IPS DF 6.9 (cell line): ENCODE results near the gene FANCD2.
"Not testable (repeated sequence)": the region's sequence is repeated elsewhere in the genome, so short reads cannot be mapped to it uniquely, and the experiment has no call there.

Experiments
- DNase-seq: peaks from one replicate; pipeline ENCODE4 v3.0.0-alpha.2; 2013; ENCODE audit warnings: low read depth, low spot score
- H3K27ac ChIP-seq: one replicate; pipeline ENCODE4 v1.5.1; 2013; ENCODE audit warnings: low read length, control low read depth
- H3K27me3 ChIP-seq: 2 replicates; pipeline ENCODE4 v1.6.1; 2013; ENCODE audit warnings: mild to moderate bottlenecking, low read length; ENCODE audit not compliant: control insufficient read depth, insufficient read depth
- H3K36me3 ChIP-seq: 2 replicates; pipeline ENCODE4 v1.6.1; 2013; ENCODE audit warnings: low read length; ENCODE audit not compliant: control insufficient read depth, insufficient read depth
- H3K4me1 ChIP-seq: 2 replicates; pipeline ENCODE4 v1.6.1; 2013; ENCODE audit warnings: low read length; ENCODE audit not compliant: control insufficient read depth, insufficient read depth
- H3K4me3 ChIP-seq: 2 replicates; pipeline ENCODE4 v1.5.1; 2013; ENCODE audit warnings: mild to moderate bottlenecking, low read length
- H3K9me3 ChIP-seq: 2 replicates; pipeline ENCODE4 v1.6.1; 2013; ENCODE audit warnings: low read length, inconsistent platforms; ENCODE audit not compliant: control insufficient read depth, insufficient read depth
- WGBS: extraction: QIAGEN DNeasy Blood & Tissue Kit; methylation state at CpG from one replicate; pipeline ENCODE4 v1.1.7; 2013; ENCODE audit warnings: mixed read lengths, missing lambda C conversion rate; ENCODE audit not compliant: insufficient read length, insufficient coverage; 5-methylcytosine and 5-hydroxymethylcytosine counted together

FANCD2 gene

DNA sequence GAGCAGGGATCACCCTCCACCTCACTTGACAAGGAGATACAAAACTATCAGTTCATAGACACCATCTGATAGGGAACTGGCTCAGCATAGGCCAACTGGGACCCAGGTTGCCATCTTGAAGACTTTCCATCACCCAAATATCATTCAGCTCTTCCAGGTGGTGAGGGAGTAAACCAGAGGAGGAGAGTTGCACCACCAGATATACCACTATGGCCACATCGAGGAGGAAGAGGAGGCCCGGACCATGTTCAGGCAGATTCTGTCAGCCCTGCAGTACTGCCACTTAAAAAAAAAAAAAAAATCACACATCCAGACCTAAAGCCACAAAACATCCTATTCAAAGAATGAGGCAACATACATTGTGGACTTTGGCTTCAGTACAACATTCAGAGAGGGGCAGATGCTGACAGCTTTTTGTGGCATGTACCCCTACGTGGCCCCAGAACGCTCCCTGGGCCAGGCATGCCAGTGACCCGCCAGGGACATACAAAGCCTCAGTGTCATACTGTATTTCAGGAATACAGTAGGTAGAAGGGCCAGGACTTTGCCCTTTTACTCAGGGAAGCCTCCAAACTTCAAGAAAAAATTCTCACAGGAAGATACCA, 21.2 kb upstream of the FANCD2 start:
- H3K9me3 ChIP-seq = no peaks in the 10 kb centered on the region
- H3K27me3 ChIP-seq = no peaks in the 10 kb centered on the region
- no peak overlapping the region for H3K4me3 ChIP-seq
- no CpG with 5 or more reads among the region's 5 CpGs for WGBS
- no peak overlapping the region for H3K27ac ChIP-seq
- no peaks in the 10 kb centered on the region; the same call in 1 of the 2 replicates for H3K36me3 ChIP-seq
- DNase-seq = no peak
- H3K4me1 ChIP-seq = 0 out of 2 replicates have a peak, but pooled peaks cover 2% of the 10 kb centered on the region

DNA sequence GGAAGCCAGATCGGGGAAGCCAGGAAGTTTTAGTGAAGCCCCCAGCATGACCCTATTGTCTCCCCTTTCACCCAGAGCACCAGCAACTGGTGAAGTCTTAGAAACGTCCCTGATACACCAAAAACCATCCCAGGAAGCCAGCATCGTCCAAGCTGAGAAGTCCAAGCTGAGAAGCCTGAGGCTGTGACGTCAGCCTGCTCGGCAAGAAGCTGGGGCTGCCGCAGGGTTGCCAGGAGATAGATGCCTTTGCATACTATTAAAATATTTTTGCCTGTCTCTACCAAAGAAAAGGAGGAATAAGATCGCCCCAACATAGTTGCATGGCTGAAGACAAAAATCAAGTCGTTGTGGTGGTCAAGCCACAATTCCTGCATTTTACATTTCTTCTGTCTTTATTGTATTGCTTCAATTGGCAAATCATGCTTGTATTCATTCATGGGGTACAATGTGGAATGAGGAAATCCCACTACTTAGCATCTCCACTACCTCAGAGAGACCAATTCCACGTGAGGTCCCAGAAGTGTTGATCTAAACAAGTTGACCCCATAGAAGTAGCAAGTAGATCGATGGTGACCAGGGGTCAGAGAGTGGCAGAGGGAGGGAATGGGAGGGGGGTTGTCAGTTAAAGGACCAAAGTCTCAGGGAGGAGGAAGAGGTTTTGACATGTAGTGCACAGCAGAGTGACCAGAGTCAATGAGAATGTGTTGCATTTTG, 20.0 kb upstream of the FANCD2 start:
- no peak overlapping the region for H3K27ac ChIP-seq
- H3K4me1 ChIP-seq = 0 out of 2 replicates have a peak, but pooled peaks cover 4% of the 10 kb centered on the region
- no peak for DNase-seq
- H3K4me3 ChIP-seq = no peak overlapping the region
- no peaks in the 10 kb centered on the region for H3K9me3 ChIP-seq
- no peaks in the 10 kb centered on the region for H3K27me3 ChIP-seq
- WGBS = no CpG with 5 or more reads among the region's 10 CpGs
- H3K36me3 ChIP-seq = no peaks in the 10 kb centered on the region; the same call in 1 of the 2 replicates

- no peaks in the 10 kb centered on the region for H3K9me3 ChIP-seq
- H3K27me3 ChIP-seq = no peaks in the 10 kb centered on the region
- no peak overlapping the region for H3K27ac ChIP-seq
- WGBS = no CpG with 5 or more reads among the region's 8 CpGs
- H3K36me3 ChIP-seq = no peaks in the 10 kb centered on the region; the same call in 1 of the 2 replicates
- H3K4me1 ChIP-seq = 0 out of 2 replicates have a peak, but pooled peaks cover 4% of the 10 kb centered on the region
- DNase-seq = no peak
- no peak overlapping the region for H3K4me3 ChIP-seq
Measured at GRCh38 chr3:10006762-10007090, 19.5 kb upstream of the FANCD2 start.

- Histone ChIP-seq H3K36me3 (no peaks in the 10 kb centered on the region; the same call in 1 of the 2 replicates), H3K4me3 (no peak overlapping the region), H3K9me3 (no peaks in the 10 kb centered on the region), H3K27ac (no peak overlapping the region), H3K4me1 (0 out of 2 replicates have a peak, but pooled peaks cover 4% of the 10 kb centered on the region), H3K27me3 (no peaks in the 10 kb centered on the region)
- no CpG with 5 or more reads among the region's 7 CpGs for WGBS
- DNase-seq = no peak
Measured at GRCh38 chr3:10007126-10007782, 19.0 kb upstream of the FANCD2 start.

DNA sequence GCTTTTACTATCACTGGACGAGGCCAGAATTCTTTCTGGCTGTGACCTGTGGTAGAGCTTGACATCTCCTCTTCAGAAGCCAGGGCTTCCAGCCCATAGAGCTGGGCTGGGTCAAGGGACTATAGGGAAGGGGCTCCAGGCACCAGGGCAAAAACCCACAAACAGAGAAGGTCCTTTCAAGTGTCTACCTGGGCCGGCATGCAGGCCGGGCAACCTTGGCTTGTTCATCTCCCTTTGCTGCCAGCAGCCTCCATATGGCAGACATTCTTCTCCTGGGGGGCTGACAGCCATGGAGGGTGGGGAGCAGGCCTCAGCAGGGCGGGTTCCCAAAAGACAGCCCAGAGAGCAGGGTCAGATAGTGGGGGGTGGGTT, 18.0 kb upstream of the FANCD2 start:
- not testable (repeated sequence) for H3K36me3 ChIP-seq, H3K4me3 ChIP-seq, H3K27me3 ChIP-seq, H3K27ac ChIP-seq, H3K9me3 ChIP-seq, DNase-seq, H3K4me1 ChIP-seq
- no CpG with 5 or more reads among the region's 4 CpGs for WGBS

GRCh38 chr3:10008588-10009344, 17.5 kb upstream of the FANCD2 start:
- no peaks in the 10 kb centered on the region for H3K27me3 ChIP-seq
- H3K27ac ChIP-seq = no peak overlapping the region
- no peaks in the 10 kb centered on the region; the same call in 1 of the 2 replicates for H3K36me3 ChIP-seq
- WGBS = no CpG with 5 or more reads among the region's 23 CpGs
- H3K4me1 ChIP-seq = 0 out of 2 replicates have a peak, but pooled peaks cover 4% of the 10 kb centered on the region
- DNase-seq = peak; percentile 60
- no peaks in the 10 kb centered on the region for H3K9me3 ChIP-seq
- H3K4me3 ChIP-seq = peak overlapping the region; percentile 39; the same call in 1 of the 2 replicates

GRCh38 chr3:10010421-10010877, 15.8 kb upstream of the FANCD2 start:
- Histone ChIP-seq H3K4me3 (peak overlapping the region; percentile 55; the same call in 1 of the 2 replicates), H3K27ac (no peak overlapping the region), H3K27me3 (no peaks in the 10 kb centered on the region), H3K36me3 (no peaks in the 10 kb centered on the region), H3K9me3 (no peaks in the 10 kb centered on the region), H3K4me1 (0 out of 2 replicates have a peak, but pooled peaks cover 4% of the 10 kb centered on the region)
- DNase-seq = no peak
- no CpG with 5 or more reads among the region's 9 CpGs for WGBS

DNA sequence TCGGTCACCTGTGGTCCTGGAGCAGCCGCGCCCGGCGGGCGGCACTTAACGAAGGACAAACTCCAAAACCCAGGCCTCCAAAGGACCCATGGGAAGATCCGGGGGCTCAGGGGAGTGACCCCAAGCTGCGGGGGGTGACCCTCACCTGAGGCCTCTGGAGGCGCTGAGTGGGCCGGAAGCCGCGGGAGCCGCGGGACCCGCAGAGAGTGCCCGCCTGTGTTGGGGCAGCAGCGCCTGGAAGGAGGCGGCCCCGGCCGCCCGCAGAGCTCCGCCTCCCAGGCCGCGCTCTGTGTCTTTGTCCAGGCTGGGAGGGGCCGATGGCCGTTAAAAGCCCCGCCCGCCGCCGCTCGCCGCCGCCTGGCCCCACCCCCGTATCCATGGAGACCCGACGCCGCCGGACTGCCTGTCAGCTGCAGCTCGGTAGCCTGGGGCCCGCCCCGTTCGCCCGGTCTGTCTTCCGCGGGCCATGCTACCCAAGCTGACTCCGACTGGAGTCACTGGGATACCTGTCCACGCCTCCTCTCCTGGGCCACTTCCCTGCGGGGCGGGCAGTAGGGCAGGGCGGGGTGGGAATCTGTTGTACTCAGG, 15.3 kb upstream of the FANCD2 start:
- Histone ChIP-seq H3K27ac (no peak overlapping the region), H3K9me3 (no peaks in the 10 kb centered on the region), H3K4me1 (0 out of 2 replicates have a peak, but pooled peaks cover 4% of the 10 kb centered on the region), H3K36me3 (no peaks in the 10 kb centered on the region), H3K27me3 (no peaks in the 10 kb centered on the region), H3K4me3 (peak overlapping the region; percentile 55; the same call in 1 of the 2 replicates)
- peak; percentile 58 for DNase-seq
- WGBS = no CpG with 5 or more reads among the region's 51 CpGs

GRCh38 chr3:10011631-10012030, 14.6 kb upstream of the FANCD2 start:
- no peaks in the 10 kb centered on the region for H3K36me3 ChIP-seq
- no peak for DNase-seq
- H3K27me3 ChIP-seq = no peaks in the 10 kb centered on the region
- H3K4me3 ChIP-seq = no peak overlapping the region
- H3K9me3 ChIP-seq = no peaks in the 10 kb centered on the region
- WGBS = no CpG with 5 or more reads among the region's 8 CpGs
- 0 out of 2 replicates have a peak, but pooled peaks cover 4% of the 10 kb centered on the region for H3K4me1 ChIP-seq
- no peak overlapping the region for H3K27ac ChIP-seq
